Hepatocyte (in vitro differentiated cells): ENCODE measurements around the gene DNM1L.

Source experiments
- EZH2 ChIP-seq: fragments of 200-600 bp; sonication (generic); IDR thresholded peaks from 2 replicates; pipeline ENCODE4 v1.6.1; 2016; ENCODE audit warnings: antibody characterized with exemption, mild to moderate bottlenecking, borderline replicate concordance
- EZH2phosphoT487 ChIP-seq: fragments of 200-600 bp; sonication (generic); IDR thresholded peaks from one replicate; pipeline ENCODE4 v1.6.1; 2018; ENCODE audit warnings: antibody characterized with exemption, mild to moderate bottlenecking, low read depth, moderate library complexity; ENCODE audit not compliant: unreplicated experiment, severe bottlenecking
- TF ChIP-seq, protein P1 (sequence below): fragments of 200-600 bp; sonication (generic); IDR thresholded peaks from 2 replicates; pipeline ENCODE4 v1.5.1; 2016; ENCODE audit warnings: antibody characterized with exemption, mild to moderate bottlenecking; ENCODE audit not compliant: poor library complexity

DNA sequence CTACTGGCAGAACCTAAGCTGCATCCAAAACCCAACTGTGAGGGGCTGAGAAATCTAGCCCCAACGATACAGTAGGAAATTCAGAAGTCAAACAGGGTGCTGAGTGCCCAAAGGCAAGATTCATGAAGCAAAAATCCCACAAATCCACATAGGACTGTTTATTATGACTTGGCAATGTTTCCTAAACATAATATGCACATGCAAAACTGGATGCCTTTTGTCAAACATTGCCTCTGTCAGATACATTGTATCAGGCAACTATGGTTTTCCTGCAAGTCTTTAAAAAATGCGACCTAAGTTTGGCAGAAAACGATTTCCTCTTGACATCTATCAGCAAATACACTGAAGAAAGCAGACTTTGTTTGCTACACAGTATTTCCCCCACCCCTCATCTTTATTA is 103.9 kb downstream of the DNM1L start:
- TF ChIP-seq, protein P1, sequence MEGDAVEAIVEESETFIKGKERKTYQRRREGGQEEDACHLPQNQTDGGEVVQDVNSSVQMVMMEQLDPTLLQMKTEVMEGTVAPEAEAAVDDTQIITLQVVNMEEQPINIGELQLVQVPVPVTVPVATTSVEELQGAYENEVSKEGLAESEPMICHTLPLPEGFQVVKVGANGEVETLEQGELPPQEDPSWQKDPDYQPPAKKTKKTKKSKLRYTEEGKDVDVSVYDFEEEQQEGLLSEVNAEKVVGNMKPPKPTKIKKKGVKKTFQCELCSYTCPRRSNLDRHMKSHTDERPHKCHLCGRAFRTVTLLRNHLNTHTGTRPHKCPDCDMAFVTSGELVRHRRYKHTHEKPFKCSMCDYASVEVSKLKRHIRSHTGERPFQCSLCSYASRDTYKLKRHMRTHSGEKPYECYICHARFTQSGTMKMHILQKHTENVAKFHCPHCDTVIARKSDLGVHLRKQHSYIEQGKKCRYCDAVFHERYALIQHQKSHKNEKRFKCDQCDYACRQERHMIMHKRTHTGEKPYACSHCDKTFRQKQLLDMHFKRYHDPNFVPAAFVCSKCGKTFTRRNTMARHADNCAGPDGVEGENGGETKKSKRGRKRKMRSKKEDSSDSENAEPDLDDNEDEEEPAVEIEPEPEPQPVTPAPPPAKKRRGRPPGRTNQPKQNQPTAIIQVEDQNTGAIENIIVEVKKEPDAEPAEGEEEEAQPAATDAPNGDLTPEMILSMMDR, result no peak
- TF ChIP-seq EZH2, result no peak
- TF ChIP-seq EZH2phosphoT487, result no peak
